ENCODE measurements around the gene LRIT1. TPM values are rescaled to one million over a fixed set of nuclear protein-coding genes. Genes with fewer than 3 reads are reported as not detected.

LRIT1 gene
- total RNA-seq, 1 experiment from 2014 or later = not detected

DNA sequence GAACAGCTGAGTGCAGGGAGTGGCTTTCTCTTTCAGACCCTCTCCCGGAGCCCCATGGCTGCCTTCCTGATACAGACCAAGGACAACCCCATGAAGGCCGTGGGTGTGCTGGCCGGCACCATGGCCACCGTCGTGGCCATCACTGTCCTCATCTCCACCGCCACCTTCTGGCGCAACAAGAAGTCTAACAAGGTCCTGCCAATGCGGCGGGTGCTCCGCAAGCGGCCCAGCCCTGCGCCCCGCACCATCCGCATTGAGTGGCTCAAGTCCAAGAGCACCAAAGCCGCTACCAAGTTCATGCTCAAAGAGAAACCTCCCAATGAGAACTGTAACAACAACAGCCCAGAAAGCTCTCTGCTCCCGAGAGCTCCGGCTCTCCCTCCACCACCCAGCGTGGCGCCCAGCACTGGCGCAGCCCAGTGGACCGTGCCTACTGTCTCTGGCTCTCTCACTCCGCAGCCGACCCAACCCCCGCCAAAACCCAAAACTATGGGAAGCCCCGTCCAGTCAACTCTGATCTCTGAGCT, 27.2 kb downstream of the LRIT1 start:
- no peaks in the 10 kb centered on the region for H3K4me1 ChIP-seq (ENCODE audit: control insufficient read depth in 1 of 2, insufficient read depth in 2 of 2, low read length in 2 of 2)
- H3K79me2 ChIP-seq (ENCODE audit: insufficient read depth, low read length) = no peaks in the 10 kb centered on the region
- H3K4me3 ChIP-seq (replicated peaks in 1 of 2; ENCODE audit: low read depth in 1 of 2, low read length in 2 of 2) = no peak overlapping the region
- H3K9me3 ChIP-seq (ENCODE audit: control insufficient read depth in 1 of 2, insufficient read depth in 1 of 2, low read depth in 1 of 2, low read length in 2 of 2) = no peaks in the 10 kb centered on the region
- intact Hi-C loops (cut with micrococcal nuclease) = no loop called here
- TF ChIP-seq JUND (IDR thresholded peaks at IDR 0.05) (no peak), POLR2AphosphoS5 (IDR thresholded peaks at IDR 0.05; ENCODE audit: low read depth, low read length) (no peak), EGR1 (IDR thresholded peaks at IDR 0.05; ENCODE audit: low read depth) (no peak), EZH2phosphoT487 (IDR thresholded peaks at IDR 0.05; ENCODE audit: borderline replicate concordance) (no peak), ZNF274 (IDR thresholded peaks at IDR 0.05; ENCODE audit: low read depth, low read length) (no peak), MAX (IDR thresholded peaks at IDR 0.05) (no peak)
- H2AFZ ChIP-seq (ENCODE audit: low read depth, low read length, poor library complexity, severe bottlenecking) = no peak overlapping the region
- no peaks in the 10 kb centered on the region for H3K9me2 ChIP-seq (ENCODE audit: insufficient read depth)
- CTCF ChIA-PET = interaction anchor here (0.8 to 1.2 kb wide), 3 partner anchors 10 to 66 kb away, joined by 3 to 5 read pairs (median 4); no protein-coding TSS in a partner anchor
- BruUV-seq (replicated peaks) = no TSS peak
- H3K9ac ChIP-seq (ENCODE audit: low read length) = no peak overlapping the region
- RAD21 ChIA-PET (ENCODE audit: low non-redundant PET in 1 of 2, low total read pairs in 2 of 2, uncharacterized antibody in 2 of 2, unreplicated experiment in 2 of 2) = interaction anchor here in 1 of 2 experiments (0.6 to 0.9 kb wide), 2 partner anchors 88 to 323 kb away, joined by 3 to 7 read pairs; no protein-coding TSS in a partner anchor
- H3K36me3 ChIP-seq (ENCODE audit: control insufficient read depth in 1 of 2, insufficient read depth in 2 of 2, low read length in 2 of 2) = no peaks in the 10 kb centered on the region
- POLR2A ChIA-PET = no interaction called here
- no peak overlapping the region for H3K4me2 ChIP-seq (ENCODE audit: low read length)
- DNase-seq (ENCODE audit: low read depth, low spot score) = no peak
- H4K20me1 ChIP-seq (ENCODE audit: insufficient read depth) = no peaks in the 10 kb centered on the region
- no peaks in the 10 kb centered on the region for H3K27me3 ChIP-seq (ENCODE audit: insufficient read depth, low read length)
- peak; percentile 49 for ATAC-seq
- H3K27ac ChIP-seq (ENCODE audit: low read depth, low read length) = no peak overlapping the region

DNA sequence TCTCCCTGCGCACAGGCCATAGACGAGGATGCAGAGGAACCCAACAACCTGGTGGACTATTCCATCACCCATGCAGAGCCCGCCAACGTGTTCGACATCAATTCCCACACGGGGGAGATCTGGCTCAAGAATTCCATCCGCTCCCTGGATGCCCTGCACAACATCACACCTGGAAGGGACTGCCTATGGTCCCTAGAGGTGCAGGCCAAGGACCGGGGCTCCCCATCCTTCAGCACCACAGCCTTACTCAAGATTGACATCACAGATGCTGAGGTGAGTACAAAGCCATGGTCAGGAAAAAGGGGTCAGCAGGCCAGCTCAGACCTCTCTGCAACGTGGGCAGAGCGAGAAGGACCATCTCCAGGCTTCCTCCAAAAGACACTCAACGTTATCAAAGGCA, 28.3 kb downstream of the LRIT1 start:
- Histone ChIP-seq H3K9me3 (ENCODE audit: control insufficient read depth in 1 of 2, insufficient read depth in 1 of 2, low read depth in 1 of 2, low read length in 2 of 2) (no peaks in the 10 kb centered on the region), H3K36me3 (ENCODE audit: control insufficient read depth in 1 of 2, insufficient read depth in 2 of 2, low read length in 2 of 2) (no peaks in the 10 kb centered on the region), H3K4me1 (ENCODE audit: control insufficient read depth in 1 of 2, insufficient read depth in 2 of 2, low read length in 2 of 2) (no peaks in the 10 kb centered on the region), H3K9ac (ENCODE audit: low read length) (no peak overlapping the region), H3K27me3 (ENCODE audit: insufficient read depth, low read length) (peaks cover 7% of the 10 kb centered on the region; the same call in 1 of the 2 replicates), H3K4me2 (ENCODE audit: low read length) (no peak overlapping the region), H3K4me3 (replicated peaks in 1 of 2; ENCODE audit: low read depth in 1 of 2, low read length in 2 of 2) (no peak overlapping the region), H3K27ac (ENCODE audit: low read depth, low read length) (no peak overlapping the region), H3K9me2 (ENCODE audit: insufficient read depth) (no peaks in the 10 kb centered on the region), H4K20me1 (ENCODE audit: insufficient read depth) (no peaks in the 10 kb centered on the region), H2AFZ (ENCODE audit: low read depth, low read length, poor library complexity, severe bottlenecking) (no peak overlapping the region), H3K79me2 (ENCODE audit: insufficient read depth, low read length) (no peaks in the 10 kb centered on the region)
- ATAC-seq (no peak), DNase-seq (ENCODE audit: low read depth, low spot score) (no peak)
- CTCF ChIA-PET = no interaction called here
- RAD21 ChIA-PET (ENCODE audit: low non-redundant PET in 1 of 2, low total read pairs in 2 of 2, uncharacterized antibody in 2 of 2, unreplicated experiment in 2 of 2) = no interaction called here
- POLR2A ChIA-PET = no interaction called here
- no peak for TF ChIP-seq MAX (IDR thresholded peaks at IDR 0.05)
- TF ChIP-seq TCF7L2 (IDR thresholded peaks at IDR 0.05; ENCODE audit: borderline replicate concordance, extremely low read depth, insufficient read depth, insufficient read length) = no peak
- no peak for TF ChIP-seq FOSL1 (IDR thresholded peaks at IDR 0.05; ENCODE audit: low read depth)
- TF ChIP-seq, protein P1, sequence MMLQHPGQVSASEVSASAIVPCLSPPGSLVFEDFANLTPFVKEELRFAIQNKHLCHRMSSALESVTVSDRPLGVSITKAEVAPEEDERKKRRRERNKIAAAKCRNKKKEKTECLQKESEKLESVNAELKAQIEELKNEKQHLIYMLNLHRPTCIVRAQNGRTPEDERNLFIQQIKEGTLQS (IDR thresholded peaks at IDR 0.05) = no peak
- TF ChIP-seq SRF (IDR thresholded peaks at IDR 0.05; ENCODE audit: low read depth) = no peak
- no peak for TF ChIP-seq SIN3A (IDR thresholded peaks at IDR 0.05; ENCODE audit: low read depth)
- TF ChIP-seq ELF1 (IDR thresholded peaks at IDR 0.05; ENCODE audit: borderline replicate concordance, low read depth) = no peak
- no peak for TF ChIP-seq EZH2 (IDR thresholded peaks at IDR 0.05)
- TF ChIP-seq, protein P2, sequence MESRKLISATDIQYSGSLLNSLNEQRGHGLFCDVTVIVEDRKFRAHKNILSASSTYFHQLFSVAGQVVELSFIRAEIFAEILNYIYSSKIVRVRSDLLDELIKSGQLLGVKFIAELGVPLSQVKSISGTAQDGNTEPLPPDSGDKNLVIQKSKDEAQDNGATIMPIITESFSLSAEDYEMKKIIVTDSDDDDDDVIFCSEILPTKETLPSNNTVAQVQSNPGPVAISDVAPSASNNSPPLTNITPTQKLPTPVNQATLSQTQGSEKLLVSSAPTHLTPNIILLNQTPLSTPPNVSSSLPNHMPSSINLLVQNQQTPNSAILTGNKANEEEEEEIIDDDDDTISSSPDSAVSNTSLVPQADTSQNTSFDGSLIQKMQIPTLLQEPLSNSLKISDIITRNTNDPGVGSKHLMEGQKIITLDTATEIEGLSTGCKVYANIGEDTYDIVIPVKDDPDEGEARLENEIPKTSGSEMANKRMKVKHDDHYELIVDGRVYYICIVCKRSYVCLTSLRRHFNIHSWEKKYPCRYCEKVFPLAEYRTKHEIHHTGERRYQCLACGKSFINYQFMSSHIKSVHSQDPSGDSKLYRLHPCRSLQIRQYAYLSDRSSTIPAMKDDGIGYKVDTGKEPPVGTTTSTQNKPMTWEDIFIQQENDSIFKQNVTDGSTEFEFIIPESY (IDR thresholded peaks at IDR 0.05; ENCODE audit: extremely low read depth, insufficient replicate concordance, low read length) = no peak
- no peak for TF ChIP-seq RAD21 (IDR thresholded peaks at IDR 0.05; ENCODE audit: low read depth)
- TF ChIP-seq, protein P3, sequence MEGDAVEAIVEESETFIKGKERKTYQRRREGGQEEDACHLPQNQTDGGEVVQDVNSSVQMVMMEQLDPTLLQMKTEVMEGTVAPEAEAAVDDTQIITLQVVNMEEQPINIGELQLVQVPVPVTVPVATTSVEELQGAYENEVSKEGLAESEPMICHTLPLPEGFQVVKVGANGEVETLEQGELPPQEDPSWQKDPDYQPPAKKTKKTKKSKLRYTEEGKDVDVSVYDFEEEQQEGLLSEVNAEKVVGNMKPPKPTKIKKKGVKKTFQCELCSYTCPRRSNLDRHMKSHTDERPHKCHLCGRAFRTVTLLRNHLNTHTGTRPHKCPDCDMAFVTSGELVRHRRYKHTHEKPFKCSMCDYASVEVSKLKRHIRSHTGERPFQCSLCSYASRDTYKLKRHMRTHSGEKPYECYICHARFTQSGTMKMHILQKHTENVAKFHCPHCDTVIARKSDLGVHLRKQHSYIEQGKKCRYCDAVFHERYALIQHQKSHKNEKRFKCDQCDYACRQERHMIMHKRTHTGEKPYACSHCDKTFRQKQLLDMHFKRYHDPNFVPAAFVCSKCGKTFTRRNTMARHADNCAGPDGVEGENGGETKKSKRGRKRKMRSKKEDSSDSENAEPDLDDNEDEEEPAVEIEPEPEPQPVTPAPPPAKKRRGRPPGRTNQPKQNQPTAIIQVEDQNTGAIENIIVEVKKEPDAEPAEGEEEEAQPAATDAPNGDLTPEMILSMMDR (IDR thresholded peaks at IDR 0.05 in 2 of 3, conservative IDR thresholded peaks at IDR 0.05 in 1 of 3; ENCODE audit: borderline replicate concordance in 1 of 3, insufficient read depth in 1 of 3, low read depth in 2 of 3, low read length in 2 of 3) = no peak
- TF ChIP-seq POLR2AphosphoS5 (IDR thresholded peaks at IDR 0.05; ENCODE audit: low read depth, low read length) = no peak
- intact Hi-C loops (cut with micrococcal nuclease) = no loop called here
- BruUV-seq (replicated peaks) = no TSS peak

Data from HCT116 (cell line).